SU-DHL-6 (cell line): ENCODE data around the gene UNC5A.

ENCODE experiments used
- EZH2phosphoT487 ChIP-seq: fragments of 200-600 bp; sonication (generic), shearing (Covaris generic); conservative IDR thresholded peaks from 2 replicates; pipeline ENCODE4 v1.6.1; 2018; ENCODE audit warnings: mild to moderate bottlenecking, antibody characterized with exemption, low read length, moderate library complexity, mixed read lengths
- TF ChIP-seq, protein P1 (sequence below): fragments of 200-600 bp; sonication (generic); IDR thresholded peaks from one replicate; pipeline ENCODE4 v1.5.1; 2017; ENCODE audit warnings: antibody characterized with exemption, mild to moderate bottlenecking, low read length, moderate library complexity; ENCODE audit not compliant: insufficient read depth, poor library complexity, severe bottlenecking

DNA sequence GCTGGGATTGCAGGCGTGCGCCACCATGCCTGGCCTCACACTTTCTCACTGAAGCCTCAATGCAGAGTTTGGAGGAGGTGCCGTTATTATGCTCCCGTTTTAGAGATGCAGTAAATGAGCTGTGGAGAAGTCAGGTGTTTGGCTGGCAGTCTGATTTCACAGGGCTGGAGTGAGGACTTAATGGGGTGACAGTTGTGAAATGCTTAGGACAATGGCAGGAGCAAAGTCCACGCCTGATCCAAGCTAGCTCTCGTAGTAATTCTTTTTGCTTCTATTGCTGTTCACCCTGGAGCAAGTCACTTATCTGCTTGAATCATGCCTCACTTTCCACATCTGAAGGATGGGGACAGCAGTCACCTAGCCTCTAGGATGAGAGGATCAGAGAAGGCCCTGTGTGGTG lies 21.8 kb downstream of the UNC5A start:
- TF ChIP-seq, protein P1, sequence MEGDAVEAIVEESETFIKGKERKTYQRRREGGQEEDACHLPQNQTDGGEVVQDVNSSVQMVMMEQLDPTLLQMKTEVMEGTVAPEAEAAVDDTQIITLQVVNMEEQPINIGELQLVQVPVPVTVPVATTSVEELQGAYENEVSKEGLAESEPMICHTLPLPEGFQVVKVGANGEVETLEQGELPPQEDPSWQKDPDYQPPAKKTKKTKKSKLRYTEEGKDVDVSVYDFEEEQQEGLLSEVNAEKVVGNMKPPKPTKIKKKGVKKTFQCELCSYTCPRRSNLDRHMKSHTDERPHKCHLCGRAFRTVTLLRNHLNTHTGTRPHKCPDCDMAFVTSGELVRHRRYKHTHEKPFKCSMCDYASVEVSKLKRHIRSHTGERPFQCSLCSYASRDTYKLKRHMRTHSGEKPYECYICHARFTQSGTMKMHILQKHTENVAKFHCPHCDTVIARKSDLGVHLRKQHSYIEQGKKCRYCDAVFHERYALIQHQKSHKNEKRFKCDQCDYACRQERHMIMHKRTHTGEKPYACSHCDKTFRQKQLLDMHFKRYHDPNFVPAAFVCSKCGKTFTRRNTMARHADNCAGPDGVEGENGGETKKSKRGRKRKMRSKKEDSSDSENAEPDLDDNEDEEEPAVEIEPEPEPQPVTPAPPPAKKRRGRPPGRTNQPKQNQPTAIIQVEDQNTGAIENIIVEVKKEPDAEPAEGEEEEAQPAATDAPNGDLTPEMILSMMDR, result no peak
- TF ChIP-seq EZH2phosphoT487, result no peak
